AG04450 (cell line): ENCODE results near the gene CRTC3. TPM values are rescaled to one million over a fixed set of nuclear protein-coding genes. Genes with fewer than 3 reads are reported as not detected.
"Not testable (repeated sequence)": the region's sequence is repeated elsewhere in the genome, so short reads cannot be mapped to it uniquely, and the experiment has no call there.

ENCODE experiments used
- CTCF ChIA-PET: fragments of 300-600, 350-600 bp; formaldehyde crosslinking; extraction: SDS; loops from one replicate; lab custom pipeline; 2022; ENCODE audit warnings: antibody characterized with exemption, inconsistent platforms; lab: Charles Lee
- POLR2A ChIA-PET: fragments of 350-600 bp; formaldehyde crosslinking; extraction: SDS; loops from one replicate; lab custom pipeline; 2021; ENCODE audit warnings: antibody characterized with exemption, inconsistent platforms; lab: Yijun Ruan, JAX
- DNase-seq: peaks from one replicate; pipeline ENCODE4 v3.0.0-alpha.2; 2011; ENCODE audit warnings: low read depth, low spot score
- H3K27ac ChIP-seq: one replicate; pipeline ENCODE4 v1.5.1; 2012; ENCODE audit warnings: low read depth, low read length, control low read depth
- H3K27me3 ChIP-seq: one replicate; pipeline ENCODE4 v1.6.0; 2012; ENCODE audit warnings: low read length; ENCODE audit not compliant: control insufficient read depth, insufficient read depth
- H3K4me3 ChIP-seq: 2 replicates; pipeline ENCODE4 v1.5.1; 2011; ENCODE audit warnings: mild to moderate bottlenecking, low read depth, low read length, control low read depth
- H3K9me3 ChIP-seq: 2 replicates; pipeline ENCODE4 v1.5.1; 2012; ENCODE audit warnings: low read length; ENCODE audit not compliant: control insufficient read depth, insufficient read depth
- CTCF ChIP-seq: IDR thresholded peaks from 2 replicates; pipeline ENCODE4 v1.5.1; 2011; ENCODE audit warnings: low read depth, low read length, control low read depth, inconsistent platforms
- polyA plus RNA-seq: library from polyadenylated mRNA; depleted of rRNA; stranded (reverse); fragments of >200 nt; gene quantifications from 2 replicates; pipeline ENCODE4 v1.2.3, GENCODE V29; 2011

Gene CRTC3
- polyA plus RNA-seq, 1 experiment = 23.1 TPM

- ChIA-PET CTCF (interaction anchor here (0.7 to 2.8 kb wide), 3 partner anchors 12 to 220 kb away, joined by 3 to 9 read pairs (median 4); no protein-coding TSS in a partner anchor), POLR2A (interaction anchor here (0.6 kb wide), 1 partner anchor 153 kb away, joined by 3 read pairs; no protein-coding TSS in a partner anchor)
- Histone ChIP-seq H3K9me3 (peaks cover 3% of the 10 kb centered on the region; the same call in 1 of the 2 replicates), H3K27ac (peak overlapping the region; percentile 57), H3K27me3 (no peaks in the 10 kb centered on the region), H3K4me3 (peak overlapping the region; percentile 64)
- no peak for DNase-seq
- no peak for TF ChIP-seq CTCF
Measured at GRCh38 chr15:90665288-90666134, 135.8 kb downstream of the CRTC3 start.

GRCh38 chr15:90666135-90666909 lies 136.6 kb downstream of the CRTC3 start:
- no peak overlapping the region for H3K27ac ChIP-seq
- TF ChIP-seq CTCF = no peak
- H3K4me3 ChIP-seq = no peak overlapping the region
- CTCF ChIA-PET = interaction anchor here (0.8 to 2.8 kb wide), 2 partner anchors 11 to 18 kb away, joined by 4 to 9 read pairs; no protein-coding TSS in a partner anchor
- peaks cover 3% of the 10 kb centered on the region; the same call in 1 of the 2 replicates for H3K9me3 ChIP-seq
- DNase-seq = no peak
- no peaks in the 10 kb centered on the region for H3K27me3 ChIP-seq
- POLR2A ChIA-PET = no interaction called here

- Histone ChIP-seq H3K9me3 (peaks cover 3% of the 10 kb centered on the region; the same call in 1 of the 2 replicates), H3K27me3 (no peaks in the 10 kb centered on the region), H3K27ac (no peak overlapping the region), H3K4me3 (no peak overlapping the region)
- TF ChIP-seq CTCF = no peak
- no peak for DNase-seq
- ChIA-PET POLR2A (interaction anchor here (0.7 kb wide), 1 partner anchor 19 kb away, joined by 3 read pairs; no protein-coding TSS in a partner anchor), CTCF (interaction anchor here (0.6 to 1.1 kb wide), 2 partner anchors 19 to 291 kb away, joined by 3 read pairs; no protein-coding TSS in a partner anchor)
Measured at GRCh38 chr15:90667073-90667754, 137.5 kb downstream of the CRTC3 start.

- CTCF ChIA-PET = interaction anchor here (0.6 to 1.1 kb wide), 2 partner anchors 20 to 291 kb away, joined by 3 read pairs; no protein-coding TSS in a partner anchor
- not testable (repeated sequence) for H3K27me3 ChIP-seq, H3K4me3 ChIP-seq, H3K9me3 ChIP-seq, DNase-seq, H3K27ac ChIP-seq
- POLR2A ChIA-PET = interaction anchor here (0.7 kb wide), 1 partner anchor 20 kb away, joined by 3 read pairs; no protein-coding TSS in a partner anchor
Measured at GRCh38 chr15:90667755-90668345, 138.1 kb downstream of the CRTC3 start.

- H3K9me3 ChIP-seq, H3K27ac ChIP-seq, DNase-seq, H3K4me3 ChIP-seq, POLR2A ChIA-PET, H3K27me3 ChIP-seq: not testable (repeated sequence)
- CTCF ChIA-PET = interaction anchor here (2.8 kb wide), 1 partner anchor 215 kb away, joined by 12 read pairs; no protein-coding TSS in a partner anchor
Measured at GRCh38 chr15:90670631-90671030, 140.9 kb downstream of the CRTC3 start.
